Vagina (tissue), 2 donors: Measurements from ENCODE around the gene LTA. TPM values are rescaled to one million over a fixed set of nuclear protein-coding genes. Genes with fewer than 3 reads are reported as not detected.
A peak's percentile ranks its signal among the peaks of the same experiment; 100 is the strongest.

Experiments
- DNase-seq, 2 donors: peaks; one replicate each; pipeline ENCODE4 v3.0.0-alpha.2; 2017; ENCODE audit errors: extremely low spot score in 2 of 2
- H3K27ac ChIP-seq: fragments of 200-600 bp; sonication (generic); one replicate; pipeline ENCODE4 v1.5.1; 2019
- H3K27me3 ChIP-seq: fragments of 200-600 bp; sonication (generic); one replicate; pipeline ENCODE4 v1.5.1; 2019
- H3K36me3 ChIP-seq, 2 donors: fragments of 200-600 bp; sonication (generic); one replicate each; pipeline ENCODE4 v1.5.1; 2017 to 2019
- H3K4me1 ChIP-seq: fragments of 200-600 bp; sonication (generic); one replicate; pipeline ENCODE4 v1.5.1; 2019
- H3K4me3 ChIP-seq, 2 donors: fragments of 200-600 bp; sonication (generic); 1 replicate in 1 of 2; 2 replicates in 1 of 2; pipeline ENCODE4 v1.5.1; 2016 to 2019
- H3K9me3 ChIP-seq: fragments of 200-600 bp; sonication (generic); one replicate; pipeline ENCODE4 v1.5.1; 2019
- POLR2A ChIP-seq, 2 donors: fragments of 450-650 bp; IDR thresholded peaks; one replicate each; pipeline ENCODE4 v1.6.1; 2017; ENCODE audit warnings: antibody characterized with exemption in 2 of 2, mild to moderate bottlenecking in 2 of 2, moderate library complexity in 2 of 2
- POLR2AphosphoS5 ChIP-seq, 2 donors: sonication (generic); formaldehyde crosslinking; IDR thresholded peaks; one replicate each; pipeline ENCODE4 v1.9.0; 2017; ENCODE audit warnings: antibody characterized with exemption in 2 of 2, mild to moderate bottlenecking in 2 of 2, low read depth in 1 of 2; ENCODE audit not compliant: insufficient read depth in 1 of 2
- intact Hi-C: fragments of 100-400 bp; cut with DNase I; formaldehyde crosslinking; loops from one replicate; pipeline ENCODE4 v1.15.1; 2023
- total RNA-seq: library from RNA; depleted of rRNA; stranded (reverse); fragments of >200 nt; gene quantifications from one replicate; pipeline ENCODE4 v1.2.3, GENCODE V29; 2016
- TF ChIP-seq, protein P1 (sequence below), 3 experiments: fragments of 450-650 bp in 2 of 3; fragments of 200-600 bp in 1 of 3; sonication (generic) in 1 of 3; IDR thresholded peaks; one replicate each; pipeline ENCODE4 v1.5.1; 2017 to 2019; ENCODE audit warnings: antibody characterized with exemption in 3 of 3, mild to moderate bottlenecking in 2 of 3, moderate library complexity in 2 of 3

The LTA gene
- total RNA-seq, 1 donor from 2014 or later, result not detected

DNA sequence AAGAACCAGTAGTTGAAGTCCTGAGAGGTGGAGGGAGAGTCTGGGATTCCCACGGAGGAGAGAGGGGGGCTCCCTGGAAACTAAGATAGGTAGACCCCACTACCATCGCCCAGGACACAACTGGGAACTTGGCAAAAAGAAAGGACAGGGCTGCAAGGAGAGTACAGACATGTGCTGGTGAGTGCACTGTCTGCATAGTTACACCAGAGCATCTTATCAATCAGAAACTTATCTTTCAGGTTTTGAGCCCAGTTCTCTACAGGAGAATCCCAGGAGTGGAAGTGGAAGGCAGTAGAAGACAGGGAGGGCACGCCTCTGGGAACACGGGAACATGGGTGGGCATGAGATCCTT, 12.5 kb upstream of the LTA start:
- no peaks in the 10 kb centered on the region for H3K27me3 ChIP-seq
- no peak for DNase-seq
- intact Hi-C loops, result no loop called here
- peak overlapping the region; percentile 18 for H3K27ac ChIP-seq
- no peak for TF ChIP-seq POLR2A (IDR thresholded peaks at IDR 0.05)
- TF ChIP-seq, protein P1, sequence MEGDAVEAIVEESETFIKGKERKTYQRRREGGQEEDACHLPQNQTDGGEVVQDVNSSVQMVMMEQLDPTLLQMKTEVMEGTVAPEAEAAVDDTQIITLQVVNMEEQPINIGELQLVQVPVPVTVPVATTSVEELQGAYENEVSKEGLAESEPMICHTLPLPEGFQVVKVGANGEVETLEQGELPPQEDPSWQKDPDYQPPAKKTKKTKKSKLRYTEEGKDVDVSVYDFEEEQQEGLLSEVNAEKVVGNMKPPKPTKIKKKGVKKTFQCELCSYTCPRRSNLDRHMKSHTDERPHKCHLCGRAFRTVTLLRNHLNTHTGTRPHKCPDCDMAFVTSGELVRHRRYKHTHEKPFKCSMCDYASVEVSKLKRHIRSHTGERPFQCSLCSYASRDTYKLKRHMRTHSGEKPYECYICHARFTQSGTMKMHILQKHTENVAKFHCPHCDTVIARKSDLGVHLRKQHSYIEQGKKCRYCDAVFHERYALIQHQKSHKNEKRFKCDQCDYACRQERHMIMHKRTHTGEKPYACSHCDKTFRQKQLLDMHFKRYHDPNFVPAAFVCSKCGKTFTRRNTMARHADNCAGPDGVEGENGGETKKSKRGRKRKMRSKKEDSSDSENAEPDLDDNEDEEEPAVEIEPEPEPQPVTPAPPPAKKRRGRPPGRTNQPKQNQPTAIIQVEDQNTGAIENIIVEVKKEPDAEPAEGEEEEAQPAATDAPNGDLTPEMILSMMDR (IDR thresholded peaks at IDR 0.05), result no peak
- TF ChIP-seq POLR2AphosphoS5 (IDR thresholded peaks at IDR 0.05; ENCODE audit: insufficient read depth in 1 of 2, low read depth in 1 of 2), result no peak
- H3K4me3 ChIP-seq, result no peak overlapping the region
- no peaks in the 10 kb centered on the region for H3K9me3 ChIP-seq
- peaks cover 0 to 31% of the 10 kb centered on the region in 2 donors for H3K36me3 ChIP-seq
- H3K4me1 ChIP-seq, result peaks cover 23% of the 10 kb centered on the region

DNA sequence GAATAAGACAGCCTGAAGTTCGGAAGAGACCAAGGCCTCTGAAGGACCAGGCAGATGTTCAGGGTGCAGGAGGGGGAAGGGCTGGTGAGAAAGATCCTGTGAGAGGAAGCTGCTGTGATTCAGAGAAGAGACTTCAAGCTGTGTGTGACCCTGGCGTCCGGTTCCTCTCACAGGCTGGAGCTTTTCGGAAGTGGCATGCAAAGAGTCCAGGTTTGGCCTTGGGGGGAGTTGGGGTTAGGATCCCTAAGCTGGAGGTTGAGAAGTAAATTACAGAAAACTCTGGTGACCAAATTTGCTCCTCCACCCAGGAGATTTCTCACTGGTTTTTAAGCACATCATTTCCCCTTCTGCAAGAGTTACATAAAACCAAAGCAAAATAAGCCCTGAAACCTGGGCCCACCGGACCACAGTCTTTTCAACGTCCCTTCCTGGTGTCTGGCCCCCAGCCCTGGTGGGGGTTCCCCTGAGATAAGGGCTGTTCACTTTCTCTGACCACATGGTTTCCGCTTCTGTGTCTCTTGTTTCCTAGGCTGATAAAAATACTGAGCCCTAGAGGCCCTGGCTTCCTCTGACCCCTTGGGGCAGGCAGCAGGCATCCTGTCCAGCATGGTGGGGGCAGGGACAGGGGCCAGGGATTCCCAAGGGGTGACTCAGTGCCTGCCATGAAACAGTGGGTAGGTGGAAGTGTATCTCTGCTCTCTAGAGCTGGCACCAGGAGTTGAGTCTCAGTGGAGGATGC, 12.0 kb upstream of the LTA start:
- Histone ChIP-seq H3K9me3 (no peaks in the 10 kb centered on the region), H3K27me3 (no peaks in the 10 kb centered on the region), H3K4me1 (peaks cover 23% of the 10 kb centered on the region), H3K36me3 (peaks cover 0 to 31% of the 10 kb centered on the region in 2 donors), H3K4me3 (no peak overlapping the region), H3K27ac (peak overlapping the region; percentile 18)
- TF ChIP-seq, protein P1 (IDR thresholded peaks at IDR 0.05), result no peak
- TF ChIP-seq POLR2A (IDR thresholded peaks at IDR 0.05) (no peak), POLR2AphosphoS5 (IDR thresholded peaks at IDR 0.05; ENCODE audit: insufficient read depth in 1 of 2, low read depth in 1 of 2) (peak in 1 of 2 donors; percentile 59)
- DNase-seq, result no peak
- intact Hi-C loops, result no loop called here

DNA sequence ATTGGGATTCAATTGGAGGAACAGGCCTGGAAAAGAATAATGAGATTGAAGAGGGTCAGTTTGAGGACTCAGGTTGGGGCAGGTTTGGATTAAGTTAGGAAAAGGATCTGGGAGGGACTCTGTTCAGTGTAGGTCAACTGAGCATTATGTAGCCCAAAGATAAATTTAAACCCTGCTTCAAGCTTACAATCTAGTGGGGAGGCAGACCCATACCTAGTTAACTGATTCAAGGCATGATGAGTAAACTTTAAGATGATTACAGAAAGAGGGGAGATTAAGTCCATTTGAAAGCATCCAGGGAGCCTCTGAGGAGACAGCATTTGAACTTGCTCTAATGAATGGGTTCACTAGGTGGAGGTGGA, 11.4 kb upstream of the LTA start:
- Histone ChIP-seq H3K4me3 (no peak overlapping the region), H3K36me3 (peaks cover 0 to 31% of the 10 kb centered on the region in 2 donors), H3K27ac (peak overlapping the region; percentile 18), H3K4me1 (peaks cover 23% of the 10 kb centered on the region), H3K27me3 (no peaks in the 10 kb centered on the region), H3K9me3 (no peaks in the 10 kb centered on the region)
- no peak for DNase-seq
- intact Hi-C loops, result no loop called here
- TF ChIP-seq POLR2AphosphoS5 (IDR thresholded peaks at IDR 0.05; ENCODE audit: insufficient read depth in 1 of 2, low read depth in 1 of 2), result no peak
- TF ChIP-seq POLR2A (IDR thresholded peaks at IDR 0.05), result no peak
- TF ChIP-seq, protein P1 (IDR thresholded peaks at IDR 0.05), result no peak

DNA sequence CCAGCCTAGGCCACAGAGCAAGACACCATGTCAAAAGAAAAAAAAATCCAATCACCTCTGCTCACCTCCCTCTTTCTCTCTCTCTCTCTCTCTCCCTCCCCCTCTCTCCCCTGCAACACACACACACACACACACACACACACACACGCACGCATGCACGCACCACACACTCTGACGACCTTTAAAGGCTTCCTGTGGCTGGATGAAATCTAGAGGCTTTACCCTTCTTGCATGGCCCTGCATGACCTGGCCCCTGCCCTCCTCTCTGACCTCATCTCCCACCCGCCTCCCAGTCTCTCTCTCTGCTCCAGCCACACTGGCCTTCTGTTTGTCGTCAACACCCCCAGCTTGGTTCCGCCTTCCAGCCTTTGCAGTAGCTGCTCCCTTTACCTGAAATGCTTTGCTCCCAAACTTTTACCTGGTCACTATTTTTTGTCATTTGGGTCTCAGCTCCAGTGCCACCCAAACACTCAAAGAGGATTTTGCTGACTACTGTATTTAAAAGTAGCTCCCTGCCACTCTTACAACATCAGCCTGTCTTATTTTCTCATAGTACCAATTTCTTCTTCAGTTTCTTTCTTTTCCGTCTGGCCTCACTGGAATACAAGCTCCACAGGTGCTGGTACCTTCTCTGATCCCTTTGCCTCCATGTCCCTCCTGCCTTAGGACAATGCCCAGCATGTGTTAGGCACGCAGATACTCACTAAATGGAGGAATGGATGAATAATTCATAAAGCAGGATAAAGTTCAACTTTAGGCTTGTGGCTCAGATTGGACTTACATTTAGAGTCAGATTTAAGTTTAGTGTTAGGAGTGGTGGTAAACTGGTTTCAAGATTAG, 4.3 kb upstream of the LTA start:
- no peaks in the 10 kb centered on the region for H3K9me3 ChIP-seq
- TF ChIP-seq, protein P1 (IDR thresholded peaks at IDR 0.05), result no peak
- TF ChIP-seq POLR2A (IDR thresholded peaks at IDR 0.05) (no peak), POLR2AphosphoS5 (IDR thresholded peaks at IDR 0.05; ENCODE audit: insufficient read depth in 1 of 2, low read depth in 1 of 2) (no peak)
- H3K27me3 ChIP-seq, result no peaks in the 10 kb centered on the region
- no peaks in the 10 kb centered on the region for H3K36me3 ChIP-seq
- intact Hi-C loops, result no loop called here
- DNase-seq, result no peak
- H3K27ac ChIP-seq, result no peak overlapping the region
- H3K4me1 ChIP-seq, result no peaks in the 10 kb centered on the region
- H3K4me3 ChIP-seq, result no peak overlapping the region

DNA sequence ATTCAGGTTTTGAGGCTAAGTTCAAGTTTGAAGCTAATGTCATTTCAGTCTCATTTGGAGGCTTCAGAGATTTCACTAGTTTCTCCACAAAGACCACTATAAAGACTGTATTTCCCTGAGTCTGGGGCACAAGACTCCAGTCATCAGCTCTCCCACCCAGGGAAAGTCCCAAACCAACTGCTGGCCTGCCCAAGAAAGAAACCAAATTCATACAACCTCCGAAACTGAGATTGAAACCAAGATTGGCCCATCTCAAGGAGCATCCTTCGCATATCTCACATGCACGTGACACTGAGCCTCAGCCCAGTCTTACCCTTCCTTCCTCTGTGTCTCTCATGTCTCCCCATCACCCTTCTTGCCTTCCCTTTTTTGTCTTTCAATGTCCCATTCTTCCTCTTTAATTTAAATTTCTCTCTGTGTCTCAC, 3.5 kb upstream of the LTA start:
- TF ChIP-seq POLR2A (IDR thresholded peaks at IDR 0.05), result no peak
- intact Hi-C loops, result no loop called here
- Histone ChIP-seq H3K9me3 (no peaks in the 10 kb centered on the region), H3K27me3 (no peaks in the 10 kb centered on the region), H3K4me1 (no peaks in the 10 kb centered on the region), H3K4me3 (no peak overlapping the region), H3K27ac (no peak overlapping the region), H3K36me3 (no peaks in the 10 kb centered on the region)
- DNase-seq, result no peak
